SK-N-MC (cell line): ENCODE measurements around the gene CARD6.
"Not testable (repeated sequence)": the region's sequence is repeated elsewhere in the genome, so short reads cannot be mapped to it uniquely, and the experiment has no call there.

Source experiments
- DNase-seq: peaks from one replicate; pipeline ENCODE4 v3.0.0-alpha.2; 2011; ENCODE audit warnings: low read depth, low spot score
- H3K27ac ChIP-seq: fragments of 200-600 bp; sonication (generic); 2 replicates; pipeline ENCODE4 v1.5.1; 2016; ENCODE audit warnings: mixed run types
- H3K36me3 ChIP-seq: fragments of 200-600 bp; sonication (generic); 2 replicates; pipeline ENCODE4 v1.6.1; 2017; ENCODE audit warnings: antibody characterized with exemption, low read length, mixed read lengths; ENCODE audit not compliant: insufficient read depth
- H3K4me3 ChIP-seq: fragments of 200-600 bp; sonication (generic); 2 replicates; pipeline ENCODE4 v1.5.1; 2016
- H3K9ac ChIP-seq: fragments of 200-600 bp; sonication (generic); 2 replicates; pipeline ENCODE4 v1.8.0; 2017; ENCODE audit warnings: mixed run types, mixed read lengths; ENCODE audit not compliant: insufficient read length
- H3K9me3 ChIP-seq: fragments of 200-600 bp; sonication (generic); 2 replicates; pipeline ENCODE4 v1.6.1; 2017; ENCODE audit warnings: low read depth, mild to moderate bottlenecking, antibody characterized with exemption, low read length, moderate library complexity, mixed read lengths
- EZH2 ChIP-seq: fragments of 200-600 bp; sonication (generic); IDR thresholded peaks from one replicate; pipeline ENCODE4 v1.6.1; 2017; ENCODE audit warnings: antibody characterized with exemption
- FOXP2 ChIP-seq: optimal IDR thresholded peaks from 2 replicates; pipeline ENCODE3; 2011; ENCODE audit warnings: mild to moderate bottlenecking, moderate library complexity; ENCODE audit not compliant: insufficient read depth; ENCODE audit errors: extremely low read length, control extremely low read depth
- POLR2AphosphoS5 ChIP-seq: IDR thresholded peaks from 2 replicates; pipeline ENCODE4 v1.6.1; 2012; ENCODE audit warnings: mild to moderate bottlenecking, low read depth, low read length, borderline replicate concordance

Gene CARD6, protein sequence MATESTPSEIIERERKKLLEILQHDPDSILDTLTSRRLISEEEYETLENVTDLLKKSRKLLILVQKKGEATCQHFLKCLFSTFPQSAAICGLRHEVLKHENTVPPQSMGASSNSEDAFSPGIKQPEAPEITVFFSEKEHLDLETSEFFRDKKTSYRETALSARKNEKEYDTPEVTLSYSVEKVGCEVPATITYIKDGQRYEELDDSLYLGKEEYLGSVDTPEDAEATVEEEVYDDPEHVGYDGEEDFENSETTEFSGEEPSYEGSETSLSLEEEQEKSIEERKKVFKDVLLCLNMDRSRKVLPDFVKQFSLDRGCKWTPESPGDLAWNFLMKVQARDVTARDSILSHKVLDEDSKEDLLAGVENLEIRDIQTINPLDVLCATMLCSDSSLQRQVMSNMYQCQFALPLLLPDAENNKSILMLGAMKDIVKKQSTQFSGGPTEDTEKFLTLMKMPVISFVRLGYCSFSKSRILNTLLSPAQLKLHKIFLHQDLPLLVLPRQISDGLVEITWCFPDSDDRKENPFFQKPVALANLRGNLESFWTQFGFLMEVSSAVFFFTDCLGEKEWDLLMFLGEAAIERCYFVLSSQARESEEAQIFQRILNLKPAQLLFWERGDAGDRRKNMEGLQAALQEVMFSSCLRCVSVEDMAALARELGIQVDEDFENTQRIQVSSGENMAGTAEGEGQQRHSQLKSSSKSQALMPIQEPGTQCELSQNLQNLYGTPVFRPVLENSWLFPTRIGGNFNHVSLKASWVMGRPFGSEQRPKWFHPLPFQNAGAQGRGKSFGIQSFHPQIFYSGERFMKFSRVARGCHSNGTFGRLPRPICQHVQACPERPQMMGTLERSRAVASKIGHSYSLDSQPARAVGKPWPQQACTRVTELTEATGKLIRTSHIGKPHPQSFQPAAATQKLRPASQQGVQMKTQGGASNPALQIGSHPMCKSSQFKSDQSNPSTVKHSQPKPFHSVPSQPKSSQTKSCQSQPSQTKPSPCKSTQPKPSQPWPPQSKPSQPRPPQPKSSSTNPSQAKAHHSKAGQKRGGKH

DNA sequence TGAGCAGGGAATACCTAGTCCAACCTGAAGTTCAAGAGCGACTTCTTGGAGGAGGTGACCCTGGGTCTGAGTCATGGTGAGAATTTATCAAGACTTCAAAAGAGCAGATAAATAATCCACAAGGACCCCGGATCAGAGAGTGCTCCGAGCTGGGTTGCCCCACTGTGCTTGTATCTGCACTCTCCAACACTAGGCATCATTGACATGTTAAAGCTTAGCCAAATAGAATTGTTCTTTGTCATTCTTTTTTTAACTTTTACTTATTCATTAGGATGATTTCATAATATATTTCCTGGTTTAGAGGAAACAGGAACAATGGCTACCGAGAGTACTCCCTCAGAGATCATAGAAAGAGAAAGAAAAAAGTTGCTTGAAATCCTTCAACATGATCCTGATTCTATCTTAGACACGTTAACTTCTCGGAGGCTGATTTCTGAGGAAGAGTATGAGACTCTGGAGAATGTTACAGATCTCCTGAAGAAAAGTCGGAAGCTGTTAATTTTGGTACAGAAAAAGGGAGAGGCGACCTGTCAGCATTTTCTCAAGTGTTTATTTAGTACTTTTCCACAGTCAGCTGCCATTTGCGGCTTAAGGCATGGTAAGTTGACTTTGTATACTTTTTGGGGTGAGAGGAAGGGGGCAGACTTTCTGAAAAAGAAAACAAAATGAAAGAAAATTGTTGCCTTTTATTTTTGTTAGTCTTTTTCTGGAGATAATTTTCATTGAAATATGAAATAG lies at the start of gene CARD6:
Gene CARD6 (plus strand): TSS at position 300 of the 738 bp plus-strand sequence. CDS start 16 bp downstream, at position 316.
- Histone ChIP-seq H3K9ac (peak within 1 kb of the TSS; percentile 83), H3K27ac (peak within 1 kb of the TSS; percentile 84), H3K4me3 (peak within 1 kb of the TSS; percentile 77), H3K9me3 (no peaks in the 10 kb centered on the region), H3K36me3 (no peaks in the 10 kb centered on the region)
- DNase-seq = no peak
- TF ChIP-seq FOXP2 (no peak), POLR2AphosphoS5 (peak; percentile 42; the same call in 1 of the 2 replicates)

DNA sequence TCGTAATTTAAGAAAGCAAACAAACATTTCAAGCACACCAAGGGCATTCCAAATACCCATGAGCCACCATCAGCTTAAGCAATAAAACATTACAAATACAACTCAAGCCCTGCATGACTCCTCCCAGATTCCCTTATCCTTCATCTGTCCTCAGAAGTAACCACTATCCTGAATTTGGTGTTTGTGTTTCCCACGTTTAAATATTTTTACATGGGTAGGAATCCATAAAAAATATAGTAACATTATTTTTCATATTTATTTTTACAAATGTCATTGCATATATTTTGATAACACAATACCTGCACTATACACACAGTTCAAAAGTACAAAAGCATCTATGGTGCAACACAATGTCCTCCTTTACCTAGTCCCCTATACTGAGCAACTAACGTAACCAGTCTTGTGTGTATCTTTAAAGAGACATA lies 49.4 kb upstream of the CARD6 start:
- no peak for TF ChIP-seq POLR2AphosphoS5
- TF ChIP-seq EZH2 = no peak
- TF ChIP-seq FOXP2 = no peak
- Histone ChIP-seq H3K36me3 (peaks cover 60% of the 10 kb centered on the region), H3K27ac (0 out of 2 replicates have a peak overlapping the region, but pooled peaks have one; percentile 49), H3K9me3 (peaks cover 15% of the 10 kb centered on the region), H3K4me3 (no peak overlapping the region), H3K9ac (no peak overlapping the region)
- no peak for DNase-seq

DNA sequence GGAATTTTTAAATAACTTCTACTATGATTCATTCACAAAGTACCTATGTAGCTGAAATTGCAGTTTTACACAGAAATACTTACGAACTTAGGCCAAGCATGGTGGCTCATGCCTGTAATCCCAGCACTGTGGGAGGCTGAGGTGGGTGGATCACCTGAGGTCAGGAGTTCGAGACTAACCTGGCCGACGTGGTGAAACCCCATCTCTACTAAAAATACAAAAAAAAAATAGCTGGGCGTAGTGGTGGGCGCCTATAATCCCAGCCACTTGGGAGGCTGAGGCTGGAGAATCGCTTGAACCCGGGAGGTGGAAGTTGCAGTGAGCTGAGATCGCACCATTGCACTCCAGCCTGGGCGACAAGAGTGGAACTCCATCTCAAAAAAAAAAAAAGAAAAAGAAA lies 48.5 kb upstream of the CARD6 start:
- H3K27ac ChIP-seq, DNase-seq: not testable (repeated sequence)

DNA sequence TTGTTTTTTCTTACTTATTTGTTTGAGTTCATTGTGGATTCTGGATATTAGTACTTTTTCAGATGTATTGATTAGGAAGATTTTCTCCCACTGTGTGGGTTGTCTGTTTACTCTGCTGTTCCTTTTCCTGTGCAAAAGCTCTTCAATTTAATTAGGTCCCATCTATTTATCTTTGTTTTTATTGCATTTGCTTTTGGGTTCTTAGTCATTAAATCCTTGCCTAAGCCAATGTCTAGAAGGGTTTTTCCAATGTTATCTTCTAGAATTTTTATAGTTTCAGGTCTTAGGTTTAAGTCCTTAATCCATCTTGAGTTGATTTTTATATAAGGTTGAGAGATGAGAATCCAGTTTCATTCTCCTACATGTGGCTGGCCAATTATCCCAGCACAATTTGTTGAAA lies 46.8 kb upstream of the CARD6 start:
- H3K36me3 ChIP-seq = peaks cover 40% of the 10 kb centered on the region
- not testable (repeated sequence) for H3K9ac ChIP-seq, H3K4me3 ChIP-seq, H3K9me3 ChIP-seq, H3K27ac ChIP-seq, DNase-seq

More for the DNA sequence above, 48.5 kb upstream of the CARD6 start:
- H3K36me3 ChIP-seq = peaks cover 57% of the 10 kb centered on the region
- H3K9ac ChIP-seq, H3K4me3 ChIP-seq: not testable (repeated sequence)
- peaks cover 12% of the 10 kb centered on the region for H3K9me3 ChIP-seq

DNA sequence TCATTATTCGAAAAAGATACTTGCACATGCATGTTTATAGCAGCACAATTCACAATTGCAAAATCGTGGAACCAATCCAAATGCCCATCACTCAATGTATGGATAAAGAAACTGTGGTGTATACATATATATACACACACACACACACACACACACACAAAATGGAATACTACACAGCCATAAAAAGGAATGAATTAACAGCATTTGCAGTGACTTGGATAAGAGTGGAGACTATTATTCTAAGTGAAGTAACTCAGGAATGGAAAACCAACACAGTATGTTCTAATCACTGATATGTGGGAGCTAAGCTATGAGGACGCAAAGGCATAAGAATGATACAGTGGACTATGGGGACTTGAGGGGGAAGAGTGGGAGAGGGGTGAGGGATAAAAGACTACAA lies 46.3 kb upstream of the CARD6 start:
- H3K9ac ChIP-seq, DNase-seq, H3K9me3 ChIP-seq, H3K4me3 ChIP-seq, H3K27ac ChIP-seq: not testable (repeated sequence)
- peaks cover 38% of the 10 kb centered on the region for H3K36me3 ChIP-seq

DNA sequence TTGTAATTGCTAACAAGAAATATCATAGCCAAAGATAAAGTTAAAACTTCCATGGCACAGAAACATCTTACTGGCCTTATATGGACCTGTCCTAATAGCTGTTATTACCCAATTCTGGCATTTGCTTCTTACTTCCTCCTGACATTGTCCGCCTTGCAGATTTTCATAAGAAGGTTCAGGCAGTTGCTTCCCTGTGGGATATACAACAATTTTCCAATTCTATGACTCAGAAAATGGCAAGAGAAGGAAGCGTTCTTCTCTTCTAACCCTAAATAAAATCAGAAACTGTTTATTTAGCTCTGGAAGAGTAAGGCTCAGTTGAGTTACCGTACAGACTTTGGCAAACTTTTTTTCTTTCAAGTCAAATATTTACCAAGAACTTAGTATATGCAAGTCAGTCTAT lies 44.7 kb upstream of the CARD6 start:
- Histone ChIP-seq H3K9me3 (no peaks in the 10 kb centered on the region), H3K9ac (peak overlapping the region; percentile 87), H3K36me3 (peaks cover 25% of the 10 kb centered on the region), H3K27ac (no peak overlapping the region), H3K4me3 (peak overlapping the region; percentile 87)
- no peak for DNase-seq
- TF ChIP-seq POLR2AphosphoS5 = no peak
- no peak for TF ChIP-seq FOXP2
- no peak for TF ChIP-seq EZH2

DNA sequence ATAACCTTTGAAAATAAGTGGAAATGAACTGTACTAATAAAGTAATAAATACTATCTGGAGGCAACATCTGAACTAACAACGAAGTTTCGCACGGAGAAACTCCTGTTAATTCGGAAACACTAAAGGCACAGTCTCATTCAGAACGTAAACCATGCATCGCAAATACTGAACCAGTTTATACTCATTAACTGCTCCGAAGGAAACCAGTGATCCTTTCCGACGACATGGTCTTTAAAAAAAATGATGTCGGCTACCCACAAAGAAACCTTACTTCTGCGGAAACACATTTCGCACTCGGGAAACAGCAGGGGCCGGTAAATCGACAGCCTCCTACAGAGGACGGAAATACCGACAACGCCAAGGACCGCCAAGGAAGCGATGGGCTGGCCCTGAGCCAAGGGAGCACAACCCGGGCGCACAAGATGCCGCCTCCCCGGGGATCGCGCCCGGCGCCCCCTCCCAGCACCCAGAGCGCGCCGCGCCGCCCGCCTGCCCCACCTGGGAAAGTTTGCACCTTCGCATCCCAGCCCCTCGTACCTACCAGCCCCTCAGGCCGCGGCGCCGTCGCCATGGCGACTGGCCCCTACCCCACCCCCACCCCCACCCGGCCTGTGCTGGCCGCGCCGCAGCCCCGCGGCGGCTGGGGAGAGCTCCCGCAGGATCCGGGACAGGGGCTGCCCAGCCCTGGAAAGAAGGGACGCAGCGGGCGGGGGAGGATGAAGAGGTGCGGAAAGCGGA lies 43.7 kb upstream of the CARD6 start:
- H3K9me3 ChIP-seq = no peaks in the 10 kb centered on the region
- peak overlapping the region; percentile 87 for H3K9ac ChIP-seq
- DNase-seq = peak; percentile 73
- H3K36me3 ChIP-seq = peaks cover 20% of the 10 kb centered on the region
- H3K4me3 ChIP-seq = peak overlapping the region; percentile 87
- H3K27ac ChIP-seq = peak overlapping the region; percentile 93
- TF ChIP-seq POLR2AphosphoS5 (0 out of 2 replicates have a peak, but pooled peaks have one; percentile 4), EZH2 (no peak)
